Colonic mucosa (tissue), 4 donors: ENCODE measurements around the gene DIAPH3. TPM values are rescaled to one million over a fixed set of nuclear protein-coding genes. Genes with fewer than 3 reads are reported as not detected.

Source experiments
- DNase-seq: peaks from one replicate; pipeline ENCODE4 v3.0.0-alpha.2; 2020
- H3K27ac ChIP-seq: fragments of 200-600 bp; one replicate; pipeline ENCODE4 v1.8.0; 2021
- H3K27me3 ChIP-seq: fragments of 200-600 bp; one replicate; pipeline ENCODE4 v1.8.0; 2021
- H3K36me3 ChIP-seq: fragments of 200-600 bp; one replicate; pipeline ENCODE4 v1.8.0; 2021
- H3K4me1 ChIP-seq: fragments of 200-600 bp; one replicate; pipeline ENCODE4 v1.8.0; 2021; ENCODE audit warnings: mild to moderate bottlenecking
- H3K4me3 ChIP-seq: fragments of 200-600 bp; one replicate; pipeline ENCODE4 v1.8.0; 2021
- H3K9ac ChIP-seq, 2 donors: one replicate each; pipeline ENCODE4 v1.7.0; 2013; ENCODE audit warnings: control low read depth in 2 of 2, low read depth in 2 of 2, low read length in 2 of 2
- H3K9me3 ChIP-seq: fragments of 200-600 bp; one replicate; pipeline ENCODE4 v1.8.0; 2021
- CTCF ChIP-seq: fragments of 200-600 bp; IDR thresholded peaks from one replicate; pipeline ENCODE4 v1.8.0; 2022; ENCODE audit warnings: antibody characterized with exemption, mild to moderate bottlenecking
- intact Hi-C: fragments of 100-400 bp; cut with DNase I; formaldehyde crosslinking; loops from one replicate; pipeline ENCODE4 v1.14.1; 2022
- total RNA-seq, 2 donors: library from RNA; stranded (reverse); fragmentation: NEBNext Ultra II Directional in 1 of 2; extraction: Animal tissue kit (Norgen Biotek cat#: 25700) in 1 of 2; gene quantifications; one replicate each; pipeline ENCODE4 v1.2.1, GENCODE V29; 2021
- donor health status: healthy.
- donor health status: DM: no; HTN: no; CAD: no.
- donor health status: DM: no; HTN: no; CAD: no.

The DIAPH3 gene
- total RNA-seq, 2 donors from 2014 or later: 5.1 to 14.5 TPM

- no peak for TF ChIP-seq CTCF
- H3K4me1 ChIP-seq: no peaks in the 10 kb centered on the region
- H3K27me3 ChIP-seq: no peaks in the 10 kb centered on the region
- intact Hi-C loops: no loop called here
- no peaks in the 10 kb centered on the region for H3K36me3 ChIP-seq
- no peak overlapping the region for H3K4me3 ChIP-seq
- no peak overlapping the region for H3K27ac ChIP-seq
- DNase-seq: no peak
- no peak overlapping the region for H3K9ac ChIP-seq
- H3K9me3 ChIP-seq: no peaks in the 10 kb centered on the region
These were observed 321.2 kb downstream of the DIAPH3 start for GRCh38 chr13:59842507-59842906.

- H3K4me1 ChIP-seq: no peaks in the 10 kb centered on the region
- intact Hi-C loops: no loop called here
These were observed 324.5 kb downstream of the DIAPH3 start for GRCh38 chr13:59839186-59839585.

GRCh38 chr13:59837101-59837500 is 326.6 kb downstream of the DIAPH3 start:
- Histone ChIP-seq H3K4me1 (no peaks in the 10 kb centered on the region), H3K4me3 (no peak overlapping the region), H3K9ac (no peak overlapping the region), H3K36me3 (no peaks in the 10 kb centered on the region), H3K9me3 (no peaks in the 10 kb centered on the region), H3K27me3 (no peaks in the 10 kb centered on the region), H3K27ac (no peak overlapping the region)
- TF ChIP-seq CTCF: no peak
- intact Hi-C loops: no loop called here
- DNase-seq: no peak

More at GRCh38 chr13:59839186-59839585, 324.5 kb downstream of the DIAPH3 start:
- H3K9me3 ChIP-seq: no peaks in the 10 kb centered on the region
- no peak for DNase-seq
- H3K27me3 ChIP-seq: no peaks in the 10 kb centered on the region
- no peak for TF ChIP-seq CTCF
- H3K27ac ChIP-seq: no peak overlapping the region
- no peak overlapping the region for H3K4me3 ChIP-seq
- no peak overlapping the region for H3K9ac ChIP-seq
- no peaks in the 10 kb centered on the region for H3K36me3 ChIP-seq

- Histone ChIP-seq H3K27me3 (no peaks in the 10 kb centered on the region), H3K4me3 (no peak overlapping the region), H3K27ac (no peak overlapping the region), H3K9ac (no peak overlapping the region), H3K9me3 (no peaks in the 10 kb centered on the region), H3K36me3 (no peaks in the 10 kb centered on the region), H3K4me1 (no peaks in the 10 kb centered on the region)
- intact Hi-C loops: no loop called here
- DNase-seq: no peak
- no peak for TF ChIP-seq CTCF
These were observed 328.2 kb downstream of the DIAPH3 start for GRCh38 chr13:59835569-59835968.

GRCh38 chr13:59834801-59835200 is 328.9 kb downstream of the DIAPH3 start:
- TF ChIP-seq CTCF: no peak

GRCh38 chr13:59829690-59830089 is 334.0 kb downstream of the DIAPH3 start:
- Histone ChIP-seq H3K27ac (no peak overlapping the region), H3K9ac (no peak overlapping the region), H3K27me3 (no peaks in the 10 kb centered on the region), H3K36me3 (no peaks in the 10 kb centered on the region), H3K9me3 (no peaks in the 10 kb centered on the region), H3K4me3 (no peak overlapping the region), H3K4me1 (no peaks in the 10 kb centered on the region)
- no peak for TF ChIP-seq CTCF
- DNase-seq: no peak
- intact Hi-C loops: no loop called here

More at GRCh38 chr13:59834801-59835200, 328.9 kb downstream of the DIAPH3 start:
- Histone ChIP-seq H3K27me3 (no peaks in the 10 kb centered on the region), H3K4me1 (no peaks in the 10 kb centered on the region), H3K9me3 (no peaks in the 10 kb centered on the region), H3K9ac (no peak overlapping the region), H3K36me3 (no peaks in the 10 kb centered on the region), H3K27ac (no peak overlapping the region), H3K4me3 (no peak overlapping the region)
- intact Hi-C loops: no loop called here
- no peak for DNase-seq
